ENCODE data around the gene TGIF1. TPM values are rescaled to one million over a fixed set of nuclear protein-coding genes. Genes with fewer than 3 reads are reported as not detected.
"Not testable (repeated sequence)": the region's sequence is repeated elsewhere in the genome, so short reads cannot be mapped to it uniquely, and the experiment has no call there.

The TGIF1 gene
- total RNA-seq, 1 experiment from 2014 or later = 126 TPM

DNA sequence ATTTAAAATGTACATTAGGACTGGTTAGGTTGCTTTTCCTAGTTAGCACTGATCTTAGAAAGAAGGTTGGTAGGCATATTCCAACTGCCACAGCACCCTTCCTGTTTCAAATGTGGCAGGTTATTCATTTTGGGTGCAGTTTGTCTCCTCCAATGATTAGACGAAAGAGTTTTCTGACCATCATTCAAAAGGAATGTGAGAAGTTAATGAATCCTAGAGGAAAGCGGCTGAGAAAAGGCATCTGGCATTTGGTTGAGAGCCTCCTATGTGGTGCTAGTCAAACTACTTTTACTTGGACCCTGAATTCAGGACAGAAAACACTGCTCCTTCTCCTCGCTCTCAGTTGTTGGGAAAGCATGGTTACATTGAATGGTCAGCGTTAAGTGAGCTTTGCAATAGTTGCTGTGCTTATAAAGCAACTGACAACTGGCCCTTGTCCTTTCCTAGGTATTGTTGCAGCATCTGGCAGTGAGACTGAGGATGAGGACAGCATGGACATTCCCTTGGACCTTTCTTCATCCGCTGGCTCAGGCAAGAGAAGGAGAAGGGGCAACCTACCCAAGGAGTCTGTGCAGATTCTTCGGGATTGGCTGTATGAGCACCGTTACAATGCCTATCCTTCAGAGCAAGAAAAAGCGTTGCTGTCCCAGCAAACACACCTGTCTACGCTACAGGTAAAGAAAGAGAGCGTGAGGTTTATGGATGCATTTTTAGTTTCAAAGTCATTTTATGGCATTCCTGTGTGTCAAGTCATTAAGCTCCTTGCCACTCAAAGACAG lies 6.1 kb downstream of the TGIF1 start:
- DNase-seq (ENCODE audit: low spot score) = no peak

DNA sequence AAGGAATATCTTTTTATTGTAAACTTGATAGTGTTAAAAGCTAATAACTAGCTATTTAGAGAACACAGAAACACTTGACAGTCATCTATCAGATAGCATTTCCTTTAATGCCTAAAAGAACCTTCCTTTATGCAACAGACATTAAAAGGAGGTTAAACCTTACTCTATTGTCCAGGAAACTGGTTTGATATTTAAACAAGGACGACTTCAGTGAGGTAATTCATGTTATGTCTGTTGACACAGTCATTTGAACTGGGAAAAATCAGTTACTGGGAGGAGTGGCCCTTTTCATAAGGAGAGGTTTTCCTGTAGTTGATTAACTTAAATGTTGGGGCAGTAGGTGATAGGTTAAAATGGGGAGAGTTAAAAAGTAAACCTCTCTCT lies 6.7 kb downstream of the TGIF1 start:
- no peak for DNase-seq (ENCODE audit: low spot score)

DNA sequence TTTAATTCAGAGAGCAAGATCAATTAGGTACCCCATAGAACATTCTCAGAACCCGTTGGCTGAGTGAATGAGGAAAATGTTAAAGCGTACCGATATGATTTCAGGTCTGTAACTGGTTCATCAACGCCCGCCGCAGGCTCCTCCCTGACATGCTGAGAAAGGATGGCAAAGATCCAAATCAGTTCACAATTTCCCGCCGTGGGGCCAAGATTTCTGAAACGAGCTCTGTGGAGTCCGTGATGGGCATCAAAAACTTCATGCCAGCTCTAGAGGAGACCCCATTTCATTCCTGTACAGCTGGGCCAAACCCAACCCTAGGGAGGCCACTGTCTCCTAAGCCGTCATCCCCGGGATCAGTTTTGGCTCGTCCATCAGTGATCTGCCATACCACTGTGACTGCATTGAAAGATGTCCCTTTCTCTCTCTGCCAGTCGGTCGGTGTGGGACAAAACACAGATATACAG lies 7.3 kb downstream of the TGIF1 start:
- no peak for DNase-seq (ENCODE audit: low spot score)

DNA sequence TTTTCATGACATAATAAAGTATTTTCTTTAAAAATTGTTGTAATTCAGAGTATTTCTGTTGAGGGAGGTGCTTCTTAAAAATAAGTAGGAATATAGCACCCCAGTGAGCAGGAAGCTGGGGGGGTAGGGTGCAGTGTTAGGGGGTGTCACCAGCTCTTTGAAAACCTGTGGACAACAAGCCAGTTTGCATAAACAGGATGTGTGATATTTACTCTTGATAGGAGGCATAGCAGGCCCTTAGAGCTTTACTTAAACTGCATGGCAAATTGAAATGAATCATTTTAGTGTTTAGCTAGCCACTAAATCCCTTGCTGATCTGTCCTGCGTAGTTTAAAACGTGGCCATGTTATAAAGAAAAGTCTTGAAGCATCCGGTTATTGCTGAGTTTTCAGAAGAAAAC lies 8.4 kb downstream of the TGIF1 start:
- peak; percentile 45 for DNase-seq (ENCODE audit: low spot score)

DNA sequence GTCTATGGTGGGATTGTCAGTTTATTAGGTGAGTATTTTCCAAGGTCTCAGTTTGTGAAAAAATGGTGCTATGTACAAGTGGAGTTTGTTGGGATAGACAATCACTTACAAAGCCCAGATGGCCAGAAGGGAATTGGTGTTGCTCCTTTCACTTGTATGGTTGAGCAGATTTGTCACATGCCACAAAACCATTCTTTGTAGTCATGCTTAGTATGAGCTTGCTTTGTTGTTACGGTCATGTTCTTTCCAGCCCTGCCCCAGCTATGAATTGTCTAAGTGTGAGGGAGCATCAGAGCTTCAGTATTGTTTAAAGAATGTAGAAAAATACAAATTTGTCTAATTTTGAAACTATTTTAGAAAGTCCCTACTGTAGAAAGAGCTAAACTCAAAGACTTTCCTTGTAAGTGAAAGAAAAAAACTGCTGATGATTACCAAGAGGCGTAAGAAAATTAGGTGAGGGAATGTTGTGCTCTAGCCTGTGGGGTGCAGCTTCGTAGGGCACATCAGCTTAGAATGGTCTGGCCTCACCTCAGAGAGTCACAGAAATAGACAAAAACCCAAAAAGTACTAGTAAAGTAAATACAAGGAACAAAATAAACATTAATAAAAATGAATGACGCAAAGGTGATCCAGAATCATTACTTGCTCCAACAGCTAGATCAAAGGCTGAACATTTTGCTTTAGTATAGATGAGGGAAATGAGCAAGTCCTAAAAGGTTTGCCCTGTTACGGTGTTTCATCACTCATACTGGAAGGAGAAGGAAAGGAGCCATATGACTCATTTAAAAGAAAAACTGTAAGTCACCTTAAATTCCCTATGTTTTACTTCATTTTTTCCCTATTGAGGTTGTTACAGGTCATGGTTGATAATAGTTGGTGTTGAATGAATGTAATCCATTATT lies 9.2 kb downstream of the TGIF1 start:
- DNase-seq (ENCODE audit: low spot score) = no peak

DNA sequence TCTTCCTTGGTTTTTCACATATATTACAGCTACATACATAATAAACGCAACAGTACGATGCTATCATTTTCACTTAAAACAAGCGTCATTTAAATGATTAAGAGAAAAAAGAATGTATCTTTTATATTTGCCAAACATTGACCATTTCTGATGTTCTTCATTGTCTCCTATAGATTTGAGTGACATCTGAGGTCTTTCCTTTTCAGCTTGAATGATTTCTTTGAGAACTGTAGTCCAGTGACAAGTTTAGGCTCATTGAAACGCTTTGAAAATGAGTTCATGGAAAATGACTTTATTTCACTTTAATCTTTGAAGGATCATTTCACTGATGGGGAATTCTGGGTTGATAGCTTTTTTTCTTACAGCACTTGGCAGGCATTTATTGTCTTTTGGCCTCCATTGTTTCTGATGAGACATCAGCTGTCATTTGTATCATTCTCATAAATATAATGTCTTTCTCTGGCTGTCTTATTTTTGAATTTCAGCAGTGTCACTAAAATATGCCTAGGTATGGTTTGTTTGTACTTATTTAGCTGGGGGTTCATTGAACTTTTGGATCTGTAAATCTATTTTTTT lies 10.9 kb downstream of the TGIF1 start:
- no peak for DNase-seq (ENCODE audit: low spot score)

DNA sequence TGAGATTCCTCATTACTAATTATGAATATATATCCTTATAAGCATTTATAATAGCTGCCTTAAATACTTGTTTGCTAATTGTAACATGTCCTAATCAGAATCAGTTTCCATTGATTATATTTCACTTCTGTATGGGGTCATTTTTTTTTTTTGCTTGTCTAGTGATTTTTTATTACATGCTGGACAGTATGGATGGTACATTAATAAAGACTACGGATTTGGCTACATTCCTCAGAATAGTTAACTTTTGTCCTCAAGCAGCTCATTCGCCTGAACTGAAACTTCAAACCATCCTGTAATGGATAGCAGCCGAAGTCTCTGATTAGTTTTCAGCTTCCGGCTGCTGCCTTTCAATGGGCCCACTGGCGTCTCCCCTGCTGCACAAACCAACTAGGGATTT lies 11.7 kb downstream of the TGIF1 start:
- DNase-seq (ENCODE audit: low spot score) = no peak

DNA sequence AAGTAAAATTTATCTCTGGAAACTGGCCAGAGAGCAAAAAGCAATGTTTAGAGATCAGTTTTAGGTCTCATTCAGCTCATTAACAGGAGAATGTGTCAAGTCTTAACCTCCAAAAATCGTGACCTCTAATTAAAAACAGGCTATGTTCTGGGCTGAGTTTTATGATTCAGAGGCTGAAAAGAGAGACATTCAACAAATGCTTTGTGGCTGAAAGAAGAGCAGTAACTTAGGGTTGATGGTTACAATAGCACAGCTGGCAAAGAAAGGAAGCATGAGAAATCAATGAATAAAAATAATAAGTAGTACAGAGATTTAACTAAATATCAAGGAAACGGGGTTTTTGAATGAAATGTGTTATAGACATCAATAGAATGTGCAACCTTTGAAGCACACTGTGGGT lies 13.1 kb downstream of the TGIF1 start:
- no peak for DNase-seq (ENCODE audit: low spot score)

DNA sequence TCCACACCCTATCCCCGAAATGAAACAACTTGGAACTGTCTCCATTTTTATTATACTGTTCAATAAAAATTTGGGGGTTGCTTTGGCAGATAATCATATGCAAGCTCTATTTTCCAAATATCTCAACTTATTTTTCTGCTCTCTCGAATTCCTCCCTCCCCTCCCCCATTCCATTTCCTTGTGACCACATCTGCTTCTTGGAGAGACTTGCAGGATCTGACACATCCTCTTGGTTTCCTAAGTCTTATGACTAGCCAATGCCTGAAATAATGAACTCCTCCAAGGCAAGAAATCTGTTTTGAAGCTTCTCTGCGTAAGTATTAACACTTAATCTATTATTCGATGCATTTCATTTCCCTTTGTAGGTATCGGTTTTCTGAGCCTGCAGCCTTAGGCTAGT lies 16.1 kb downstream of the TGIF1 start:
- DNase-seq (ENCODE audit: low spot score) = peak; percentile 44

DNA sequence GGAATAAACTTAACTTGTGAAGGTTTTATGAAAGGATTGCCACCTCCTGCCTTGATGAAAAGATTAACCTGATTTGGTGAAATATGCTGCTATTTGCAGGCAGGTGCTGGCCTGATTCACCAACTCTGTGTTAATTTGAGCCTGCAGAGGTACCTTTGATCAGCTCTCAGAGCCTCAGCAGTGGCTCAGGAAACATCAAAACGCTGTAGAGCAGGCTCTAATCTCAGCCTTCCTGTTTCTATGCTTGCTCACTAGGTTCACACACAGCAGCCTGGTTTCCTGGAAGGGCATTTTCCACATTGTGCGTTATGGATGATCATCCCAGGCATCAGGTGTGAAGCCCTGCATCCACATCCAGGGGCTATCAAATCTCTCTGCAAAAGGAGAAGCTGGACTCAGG lies 16.9 kb downstream of the TGIF1 start:
- no peak for DNase-seq (ENCODE audit: low spot score)

DNA sequence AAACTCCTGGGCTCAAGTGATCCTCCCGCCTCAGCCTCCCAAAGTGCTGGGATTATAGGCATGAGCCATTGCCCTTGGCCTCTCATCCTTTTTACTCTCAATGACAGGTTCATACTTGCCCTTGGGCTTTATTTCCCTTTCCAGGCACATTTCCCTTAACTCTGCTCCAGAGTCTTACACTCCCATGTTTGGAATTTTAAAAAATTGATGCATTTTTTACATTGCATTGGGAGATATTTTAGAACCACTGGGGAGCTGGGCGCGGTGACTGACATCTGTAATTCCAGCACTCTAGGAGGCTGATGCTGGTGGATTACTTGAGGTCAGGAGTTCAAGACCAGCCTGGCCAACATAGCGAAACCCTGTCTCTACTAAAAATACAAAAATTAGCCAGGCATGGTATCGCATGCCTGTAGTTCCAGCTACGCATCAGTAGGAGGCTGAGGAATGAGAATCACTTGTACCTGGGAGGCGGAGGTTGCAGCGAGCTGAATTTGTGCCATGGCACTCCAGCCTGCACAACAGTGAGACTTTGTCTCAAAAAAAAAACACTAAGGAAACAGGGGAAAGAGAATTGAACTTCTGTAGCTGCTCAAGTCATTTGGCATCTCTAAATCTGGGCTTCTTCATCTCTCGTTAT lies 18.2 kb downstream of the TGIF1 start:
- DNase-seq (ENCODE audit: low spot score) = no peak

DNA sequence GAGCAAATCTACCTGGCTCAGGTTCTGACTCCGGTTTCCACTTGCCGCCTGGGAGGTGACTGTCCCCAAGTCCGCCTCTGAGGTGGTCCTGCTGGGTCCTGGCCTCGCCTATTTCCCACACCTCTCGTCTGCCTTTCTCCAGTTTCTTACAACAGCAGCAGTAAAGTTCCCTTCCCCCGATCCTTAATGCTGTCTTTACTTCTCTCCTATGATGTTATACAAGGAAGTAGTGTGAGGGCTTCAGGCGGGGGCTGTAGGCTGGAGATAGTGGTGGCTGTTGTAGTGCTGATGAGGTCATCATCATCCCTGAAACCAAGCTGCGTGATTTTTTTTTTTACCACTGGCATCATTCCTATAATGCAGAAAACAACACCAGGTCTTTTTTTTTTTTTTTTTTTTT lies 18.9 kb downstream of the TGIF1 start:
- DNase-seq (ENCODE audit: low spot score) = no peak

DNA sequence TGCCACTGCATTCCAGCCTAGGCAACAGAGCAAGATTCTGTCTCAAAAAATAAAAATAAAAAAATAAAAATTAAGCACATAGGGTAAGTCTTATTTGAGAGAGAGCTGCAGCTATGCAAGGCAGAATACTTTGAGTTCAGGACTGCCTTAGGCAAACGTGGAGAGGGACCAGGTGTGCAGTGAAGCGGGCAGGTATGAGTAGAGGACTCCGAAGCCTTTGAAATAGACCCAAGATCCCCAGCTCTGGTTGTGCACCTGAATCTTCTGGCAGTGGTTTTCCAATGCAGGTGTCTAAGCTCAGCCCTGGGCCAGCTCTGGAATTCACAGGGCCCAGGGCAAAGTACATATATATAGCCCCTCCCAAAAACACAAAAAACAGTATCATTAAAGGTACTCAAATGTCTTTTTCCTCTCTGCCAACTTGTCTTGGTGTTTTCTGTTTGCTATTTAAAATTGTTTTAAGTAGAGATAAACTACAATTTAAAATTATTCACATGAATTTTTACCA lies 21.2 kb downstream of the TGIF1 start:
- DNase-seq (ENCODE audit: low spot score) = no peak

DNA sequence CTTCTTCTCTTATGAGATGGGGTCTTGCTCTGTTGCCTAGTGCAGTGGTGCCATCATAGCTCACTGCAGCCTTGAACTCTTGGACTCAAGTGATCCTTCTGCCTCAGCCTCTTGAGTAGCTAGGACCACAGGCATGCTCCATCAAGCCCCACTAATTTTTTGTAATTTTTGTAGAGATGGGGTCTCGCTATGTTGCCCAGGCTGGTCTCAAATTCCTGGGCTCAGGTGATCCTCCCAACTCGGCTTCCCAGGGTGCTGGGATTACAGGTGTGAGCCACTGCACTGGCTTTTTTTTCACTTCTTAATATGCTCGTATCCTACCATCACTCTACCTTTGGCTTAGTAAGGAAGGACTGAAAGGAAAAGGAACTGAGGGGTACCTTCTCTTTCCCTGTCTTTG lies 22.1 kb downstream of the TGIF1 start:
- DNase-seq (ENCODE audit: low spot score) = not testable (repeated sequence)

DNA sequence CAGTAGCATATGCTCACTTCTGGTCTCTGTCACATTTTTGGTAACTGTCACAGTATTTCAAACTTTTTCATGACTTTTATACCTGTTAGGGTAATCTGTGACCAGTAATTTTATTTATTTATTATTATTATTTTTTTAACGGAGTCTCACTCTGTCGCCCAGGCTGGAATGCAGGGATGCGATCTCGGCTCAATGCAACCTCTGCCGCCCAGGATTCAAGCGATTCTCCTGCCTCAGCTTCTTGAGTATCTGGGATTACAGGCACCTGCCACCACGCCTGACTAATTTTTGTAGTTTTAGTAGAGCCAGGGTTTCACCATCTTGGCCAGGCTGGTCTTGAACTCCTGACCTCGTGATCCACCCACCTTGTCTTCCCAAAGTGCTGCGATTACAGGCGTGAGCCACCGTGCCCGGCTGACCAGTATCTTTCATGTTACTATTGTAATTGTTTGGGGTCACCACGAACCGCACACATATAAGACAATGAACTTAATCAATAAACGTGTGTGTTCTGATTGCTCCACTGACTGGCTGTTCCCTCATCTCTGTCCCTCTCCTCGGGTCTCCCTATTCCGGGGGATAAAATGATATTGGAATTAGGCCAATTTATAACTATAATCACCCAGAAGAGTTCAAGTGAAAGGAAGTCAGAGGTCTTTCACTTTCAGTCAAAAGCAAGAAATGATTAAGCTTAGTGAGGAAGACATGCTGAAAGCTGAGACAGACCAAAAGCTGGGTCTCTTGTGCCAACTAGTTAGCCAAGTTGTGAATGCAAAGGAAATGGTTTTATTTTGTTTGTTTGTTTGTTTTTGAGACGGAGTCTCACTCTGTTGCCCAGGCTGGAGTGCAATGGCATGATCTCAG lies 22.9 kb downstream of the TGIF1 start:
- no peak for DNase-seq (ENCODE audit: low spot score)

DNA sequence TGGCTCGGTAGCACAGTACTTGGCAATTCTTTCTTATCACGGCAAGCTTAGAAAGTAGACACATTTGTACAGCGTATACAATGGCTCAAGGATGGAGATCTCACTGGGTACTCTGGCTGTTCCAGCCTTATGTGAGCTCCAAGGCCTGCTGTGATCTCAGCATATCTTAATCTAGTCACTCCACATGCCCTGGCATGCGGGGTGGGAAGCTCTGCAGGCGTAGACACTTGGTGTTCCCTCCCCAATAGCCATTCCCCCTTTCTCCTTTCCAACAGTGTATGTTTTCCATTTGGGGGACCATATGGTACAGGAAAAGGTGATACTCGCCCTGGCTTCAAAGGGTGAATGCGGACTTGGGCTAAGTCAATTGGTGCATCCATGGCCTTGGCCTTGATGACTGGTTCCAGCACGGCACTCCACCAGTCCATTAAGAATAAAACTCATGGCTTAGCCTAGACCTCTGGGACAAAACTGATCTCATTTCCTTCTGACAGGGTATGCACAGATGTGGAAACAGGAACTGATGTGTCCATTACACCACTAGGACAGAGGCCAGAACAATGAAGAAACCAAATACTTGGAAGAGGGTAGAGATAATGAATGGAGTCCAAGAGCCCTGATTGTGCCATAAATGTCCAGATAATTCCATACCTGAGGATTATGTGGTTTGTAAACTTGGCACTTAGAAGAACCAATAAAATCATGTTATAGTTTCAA lies 28.4 kb downstream of the TGIF1 start:
- DNase-seq (ENCODE audit: low spot score) = no peak

DNA sequence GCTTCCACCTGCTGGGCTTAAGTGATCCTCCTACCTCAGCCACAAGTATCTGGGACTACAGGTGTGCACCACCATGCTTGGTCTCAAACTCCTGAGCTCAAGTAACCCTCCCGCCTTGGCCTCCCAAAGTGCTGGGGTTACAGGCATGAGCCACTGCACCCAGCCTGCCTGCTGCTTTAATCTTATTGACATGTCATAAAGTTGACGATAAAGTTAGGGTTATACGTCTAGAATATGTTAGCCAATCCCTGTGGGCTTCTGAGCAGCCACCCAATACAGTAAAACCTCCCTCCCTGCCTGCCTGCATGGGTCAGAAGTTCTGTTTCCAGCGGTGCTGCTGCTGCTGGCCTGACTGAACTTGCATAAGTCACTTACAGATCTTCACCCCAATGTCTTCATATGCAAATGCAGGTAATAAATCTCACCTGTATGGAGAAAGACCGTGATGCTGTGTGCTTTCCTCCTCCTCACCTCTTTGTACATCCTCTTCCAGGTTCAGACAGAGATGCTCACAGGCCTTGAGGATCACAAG lies 30.1 kb downstream of the TGIF1 start:
- DNase-seq (ENCODE audit: low spot score) = no peak

DNA sequence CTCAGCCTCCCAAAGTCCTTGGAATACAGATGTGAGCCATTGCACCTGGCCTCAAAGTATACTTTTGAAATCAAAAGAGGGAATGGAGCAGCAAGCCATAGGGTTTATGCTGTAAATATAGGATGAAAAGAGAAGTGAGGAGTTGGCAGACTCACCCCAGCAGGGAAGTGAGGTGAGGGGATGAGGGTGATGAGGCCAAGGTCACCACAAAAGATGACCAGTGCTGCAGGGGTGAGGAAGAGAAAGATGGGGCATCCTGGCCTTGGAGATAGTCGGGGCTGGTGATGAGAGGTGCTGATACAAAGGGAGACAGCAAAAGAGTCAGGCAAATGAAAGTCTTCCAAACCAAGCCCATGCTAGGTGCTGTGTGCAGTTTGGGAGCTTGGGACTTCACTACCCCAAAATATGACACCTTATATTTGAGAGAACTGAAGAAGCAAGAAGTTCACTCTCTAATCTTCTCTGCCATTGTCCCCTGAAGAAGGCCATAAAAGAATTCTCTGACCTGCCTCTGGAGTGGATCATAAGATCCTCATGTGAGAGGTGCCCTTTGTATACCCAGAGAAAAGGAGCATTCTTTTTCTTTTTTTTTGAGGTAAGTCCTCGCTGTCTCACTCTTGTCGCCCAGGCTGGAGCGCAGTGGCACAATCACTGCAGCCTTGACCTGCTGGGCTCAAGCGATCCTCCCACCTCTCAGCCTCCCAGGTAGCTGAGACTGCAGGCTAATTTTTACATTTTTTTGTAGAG lies 31.0 kb downstream of the TGIF1 start:
- no peak for DNase-seq (ENCODE audit: low spot score)

DNA sequence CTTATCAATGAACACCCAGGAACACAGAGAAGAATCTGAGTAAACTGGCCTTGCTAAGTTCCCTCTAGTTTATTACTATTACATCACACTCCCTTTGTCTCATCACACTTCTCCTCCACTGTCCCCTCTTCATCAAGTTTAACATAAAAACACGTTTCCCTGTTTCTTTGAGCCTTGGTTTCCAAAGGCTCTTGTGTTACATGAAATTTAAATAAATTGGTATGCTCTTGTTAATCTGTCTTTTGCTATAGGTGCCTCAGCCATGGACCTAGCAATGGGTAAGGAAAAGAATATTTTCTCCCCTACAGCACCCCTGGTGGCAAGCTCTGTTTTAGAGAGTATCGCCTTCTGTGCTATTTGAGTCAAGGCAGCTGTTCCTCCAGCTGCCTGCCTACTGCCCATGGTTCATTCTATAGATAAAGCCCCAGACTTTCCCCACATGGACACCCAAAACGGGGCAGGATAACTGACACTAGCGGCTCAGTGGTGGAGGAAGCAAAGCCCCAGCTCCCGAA lies 31.8 kb downstream of the TGIF1 start:
- DNase-seq (ENCODE audit: low spot score) = no peak
